Activated CD8-positive, alpha-beta memory T cell treated with anti-CD3 and anti-CD28 coated beads, Interleukin-2, amount 50 U/mL, for 48 hours (primary cell): Measurements from ENCODE around the gene CXCL5.

Experiments used
- DNase-seq: peaks from one replicate; pipeline ENCODE4 v3.0.0-alpha.2; 2020

The CXCL5 gene

DNA sequence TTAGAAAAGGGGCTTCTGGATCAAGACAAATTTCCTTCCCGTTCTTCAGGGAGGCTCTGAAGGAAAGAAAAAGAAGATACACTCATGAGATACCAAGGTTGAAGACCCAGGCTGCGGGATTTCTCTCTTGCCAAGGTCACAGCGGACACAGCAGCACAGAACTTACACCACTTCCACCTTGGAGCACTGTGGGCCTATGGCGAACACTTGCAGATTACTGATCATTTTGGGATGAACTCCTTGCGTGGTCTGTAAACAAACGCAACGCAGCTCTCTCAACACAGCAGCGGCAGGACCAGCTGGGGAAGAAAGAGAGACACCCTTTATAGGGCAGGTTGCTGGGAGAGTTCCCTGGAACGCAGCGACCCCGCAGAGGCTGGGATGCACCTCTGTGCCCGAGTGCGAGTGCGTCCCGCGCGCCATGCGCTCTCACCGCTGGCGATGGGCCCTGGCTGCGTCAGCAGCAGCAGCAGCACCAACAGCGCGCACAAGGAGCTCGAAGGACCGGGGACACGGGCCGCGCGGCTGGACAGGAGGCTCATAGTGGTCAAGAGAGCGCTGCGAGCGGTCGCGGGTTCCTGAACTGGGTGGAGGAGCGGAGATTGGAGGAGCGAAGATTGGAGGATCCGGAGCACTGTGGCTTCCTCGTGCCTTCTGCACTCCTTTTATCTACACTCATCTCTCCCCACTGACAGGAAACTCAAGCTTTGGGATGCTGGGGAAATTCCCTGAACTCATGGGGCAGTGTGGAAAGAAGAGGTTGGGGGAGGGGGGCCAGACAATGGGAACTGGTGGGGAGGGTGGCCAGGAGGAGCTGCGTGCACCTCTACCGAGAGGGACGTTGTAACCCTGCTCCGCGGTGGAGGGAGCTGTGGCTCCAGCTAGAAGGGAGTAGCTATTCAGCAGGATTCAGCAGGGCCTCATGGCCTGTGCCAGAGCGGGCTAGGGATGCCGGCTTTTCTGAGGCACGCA, at the start of gene CXCL5:
Gene CXCL5 (minus strand): TSS at position 638 of the 972 bp plus-strand sequence. CDS start 96 bp downstream, at position 542.
- no peak for DNase-seq

DNA sequence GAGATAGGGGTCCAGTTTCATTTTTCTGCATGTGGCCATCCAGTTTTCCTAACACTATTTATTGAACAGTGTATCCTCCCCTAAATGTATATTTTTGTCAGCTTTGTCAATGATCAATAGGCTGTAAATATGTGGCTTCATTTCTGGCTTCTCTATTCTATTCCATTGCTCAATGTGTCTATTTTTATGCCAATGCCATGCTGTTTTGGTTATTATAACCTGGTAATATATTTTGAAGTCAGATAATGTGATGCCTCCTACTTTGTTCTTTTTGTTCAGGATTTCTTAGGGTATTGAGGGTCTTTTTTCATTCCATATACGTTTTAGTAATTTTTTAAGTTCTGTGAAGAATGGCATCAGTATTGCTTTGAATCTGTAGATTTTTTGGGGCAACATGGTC, 48.7 kb upstream of the CXCL5 start:
- no peak for DNase-seq

DNA sequence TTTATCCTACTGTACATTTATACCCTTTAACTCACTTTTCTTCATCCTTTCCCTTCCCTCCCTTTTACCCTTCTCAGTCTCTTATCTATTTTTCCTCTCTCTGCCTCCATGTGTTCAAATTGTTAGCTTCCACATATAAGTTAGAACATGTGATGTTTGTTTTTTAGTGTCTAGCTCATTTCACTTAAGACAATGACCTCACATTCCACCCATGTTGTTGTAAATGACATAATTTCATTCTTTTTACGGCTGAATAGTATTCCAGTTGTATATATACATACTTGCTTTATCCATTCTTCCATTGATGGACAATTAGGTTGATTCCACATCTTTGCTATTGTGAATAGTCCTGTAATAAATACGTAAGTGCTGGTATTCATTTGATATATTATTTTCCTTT, 47.3 kb upstream of the CXCL5 start:
- DNase-seq, result no peak

DNA sequence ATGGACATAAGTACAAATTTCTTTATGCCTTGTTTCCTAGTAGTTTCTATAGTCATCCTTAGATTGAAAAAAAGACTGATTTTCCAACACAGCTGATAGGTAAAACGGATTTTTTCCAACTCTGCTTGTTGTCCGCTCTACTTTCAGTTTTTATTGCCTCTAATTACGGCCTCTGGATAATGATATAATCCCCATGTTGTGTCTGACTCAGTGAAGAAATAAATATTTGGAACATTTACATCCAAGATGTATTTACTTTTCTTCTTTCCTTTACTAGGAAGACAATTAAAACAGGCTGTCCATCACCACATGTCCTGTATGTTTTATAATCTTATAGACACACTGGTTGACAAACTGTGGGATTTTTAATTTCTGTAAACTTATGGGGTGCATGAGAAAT, 46.8 kb upstream of the CXCL5 start:
- DNase-seq, result no peak

DNA sequence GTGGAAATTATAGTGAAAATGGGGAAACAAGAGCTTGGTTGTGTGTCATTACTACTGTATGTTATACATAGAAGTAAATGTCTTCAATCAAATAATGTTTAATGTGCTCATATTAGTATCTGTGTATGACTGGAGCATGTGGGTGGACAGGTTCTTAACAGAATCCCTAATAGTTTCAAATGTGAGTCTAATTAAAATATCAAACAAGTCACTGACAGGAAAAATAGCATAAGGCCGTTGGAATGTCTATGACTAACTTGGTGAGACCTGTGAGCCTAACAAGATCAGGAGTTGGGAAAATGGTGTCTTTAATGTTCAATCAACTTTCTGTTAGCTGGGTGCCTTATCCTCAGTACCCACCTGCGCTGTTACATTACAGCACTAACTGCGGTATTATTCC, 46.2 kb upstream of the CXCL5 start:
- no peak for DNase-seq

DNA sequence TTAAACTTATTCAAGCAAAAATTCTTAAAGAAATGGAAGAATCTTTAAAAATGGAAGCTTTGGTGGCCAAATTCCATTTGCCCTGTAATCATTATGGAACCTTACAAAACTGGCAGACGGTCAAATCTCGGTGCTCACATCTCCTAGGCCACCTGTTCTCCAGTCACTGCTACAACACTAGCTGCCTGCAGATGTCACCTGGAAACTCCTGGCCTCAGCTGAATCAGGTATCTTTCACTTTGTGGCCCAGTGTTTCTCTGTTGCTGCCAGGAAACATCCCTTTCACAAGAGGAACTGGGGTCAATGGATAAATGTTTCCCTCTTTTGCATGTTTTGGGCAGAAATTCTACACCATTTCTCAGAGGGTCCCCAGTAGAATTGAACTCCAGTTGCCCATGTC, 44.2 kb upstream of the CXCL5 start:
- no peak for DNase-seq

DNA sequence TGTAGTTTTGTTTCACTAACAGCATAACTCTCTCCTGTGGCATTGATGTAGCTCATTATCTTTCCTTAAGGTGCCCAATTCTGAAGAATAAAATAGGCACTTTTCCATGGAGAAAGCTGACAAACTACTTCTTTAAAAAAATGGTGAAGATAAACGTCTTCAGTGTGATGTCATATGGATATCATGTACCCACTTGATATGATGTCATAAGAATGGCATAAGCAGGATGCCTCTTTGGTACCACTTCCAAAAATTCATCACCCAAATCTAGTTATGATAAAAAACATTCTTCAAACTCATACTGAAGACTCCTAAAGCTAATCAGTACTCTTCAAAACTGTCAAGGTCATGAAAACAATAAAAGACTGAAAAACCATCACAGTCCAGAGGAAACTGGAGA, 42.9 kb upstream of the CXCL5 start:
- DNase-seq, result no peak

DNA sequence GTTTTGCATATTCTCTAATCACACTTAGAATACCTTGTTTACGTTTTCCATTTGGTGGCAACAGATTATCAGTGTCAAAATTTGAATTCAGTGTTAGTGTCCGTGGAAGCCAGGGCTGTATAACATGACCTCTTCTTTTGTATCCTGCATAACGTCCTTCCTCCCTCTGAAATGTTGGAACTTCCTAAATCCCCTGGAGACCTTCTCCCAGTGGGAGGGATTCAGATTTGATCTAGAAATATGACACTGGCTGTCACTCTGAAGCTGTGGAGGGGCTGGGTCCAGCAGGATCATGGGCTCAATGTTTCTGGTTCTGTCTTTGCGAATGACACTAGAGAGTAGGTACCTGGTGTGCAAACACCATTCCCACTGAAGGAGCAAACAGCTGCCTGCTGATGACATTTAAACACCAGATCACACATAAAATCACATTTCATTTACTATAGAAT, 40.9 kb upstream of the CXCL5 start:
- no peak for DNase-seq

DNA sequence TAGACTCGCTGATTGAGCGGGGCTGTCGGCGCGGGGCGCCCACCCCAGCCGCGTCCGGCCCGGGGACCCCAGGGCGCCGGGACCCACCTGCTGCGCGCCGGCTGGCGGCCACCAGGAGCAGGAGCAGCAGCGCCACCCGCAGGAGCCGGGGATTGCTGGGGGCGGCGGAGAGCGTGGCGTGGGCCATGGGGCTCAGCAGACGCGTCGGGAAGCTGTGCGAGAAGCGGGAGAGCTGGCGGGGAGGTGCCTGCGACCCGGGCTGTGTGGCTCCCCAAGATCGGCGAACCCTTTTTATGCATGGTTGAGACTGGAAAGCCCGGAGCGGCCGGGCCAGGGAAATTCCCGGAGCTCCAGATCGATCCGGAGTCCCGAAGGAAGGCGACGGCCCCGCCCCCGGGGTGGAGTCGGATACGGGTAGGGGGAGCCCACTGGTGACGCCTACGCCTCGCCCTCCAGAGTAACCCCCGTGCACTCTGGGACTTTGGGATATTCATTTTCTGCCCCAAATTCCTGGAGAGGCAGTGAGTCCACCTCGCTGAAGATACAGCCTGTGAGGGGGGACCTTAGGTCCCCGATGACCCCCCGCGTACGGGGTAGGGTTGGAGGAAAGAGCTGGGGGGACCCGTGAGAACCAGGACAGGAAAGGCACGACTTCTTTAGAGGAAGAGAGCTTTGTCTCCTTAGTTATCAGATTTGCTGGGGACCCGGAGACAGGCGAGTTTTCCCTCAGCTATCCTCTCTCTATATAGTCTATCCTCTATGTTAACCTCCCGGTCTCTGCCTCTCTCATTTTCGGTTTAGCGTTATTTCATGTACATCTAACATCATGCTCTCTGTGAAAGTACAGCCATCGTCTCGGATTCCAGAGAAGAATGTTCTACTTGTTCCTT, 40.2 kb upstream of the CXCL5 start, which contains the start of gene CXCL3:
Gene CXCL3 (minus strand): TSS at position 265 of the 890 bp plus-strand sequence. CDS start 78 bp downstream, at position 187.
- peak; percentile 54 for DNase-seq

DNA sequence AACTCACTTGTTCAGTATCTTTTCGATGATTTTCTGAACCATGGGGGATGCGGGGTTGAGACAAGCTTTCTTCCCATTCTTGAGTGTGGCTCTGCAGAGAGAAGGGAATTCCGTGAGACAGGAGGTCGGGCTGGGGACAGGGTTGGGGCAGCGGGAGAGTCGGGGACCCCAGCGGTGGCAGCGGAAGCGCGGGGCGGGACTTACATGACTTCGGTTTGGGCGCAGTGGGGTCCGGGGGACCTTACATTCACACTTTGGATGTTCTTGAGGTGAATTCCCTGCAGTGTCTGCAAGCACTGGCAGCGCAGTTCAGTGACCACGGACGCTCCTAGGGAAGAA, 39.6 kb upstream of the CXCL5 start:
- no peak for DNase-seq

DNA sequence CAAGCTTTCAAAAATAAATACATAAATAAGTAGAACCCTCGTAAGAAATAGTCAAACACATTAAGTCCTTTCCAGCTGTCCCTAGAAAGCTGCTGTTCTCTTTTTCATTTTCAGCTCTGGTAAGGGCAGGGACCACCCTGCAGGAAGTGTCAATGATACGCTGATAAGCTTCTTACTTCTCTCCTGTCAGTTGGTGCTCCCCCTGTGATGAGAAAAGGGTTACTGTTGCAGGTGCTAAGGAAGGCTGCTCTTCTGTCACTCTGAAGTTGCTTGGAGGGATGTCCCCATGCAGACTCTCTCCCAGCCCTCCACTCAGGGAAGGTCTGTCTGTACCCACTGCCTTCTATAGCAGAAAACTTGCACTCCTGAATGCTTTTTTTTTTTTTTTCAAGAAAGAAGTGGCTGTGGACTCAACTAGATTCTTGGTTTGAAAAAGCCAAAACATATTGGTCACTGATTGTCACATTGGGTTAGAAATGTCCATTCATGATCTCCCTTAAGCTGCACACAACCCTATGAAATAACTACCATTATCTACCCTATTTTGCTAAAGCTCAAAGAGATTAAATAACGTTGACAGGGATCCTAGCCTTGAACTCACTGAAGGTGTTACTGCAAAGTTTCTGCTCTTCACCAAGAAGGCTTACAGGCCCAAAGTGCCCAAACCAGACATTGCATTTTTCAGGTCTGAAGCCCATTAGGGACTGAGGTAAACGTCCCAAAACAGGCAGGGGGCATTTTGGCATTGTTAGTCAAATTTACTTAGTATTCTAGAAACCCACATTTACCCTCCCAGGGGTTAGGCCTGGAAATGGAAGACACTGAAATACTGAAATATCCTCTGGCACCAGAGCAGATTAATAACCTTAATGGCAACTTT, 38.8 kb upstream of the CXCL5 start:
- DNase-seq, result no peak

DNA sequence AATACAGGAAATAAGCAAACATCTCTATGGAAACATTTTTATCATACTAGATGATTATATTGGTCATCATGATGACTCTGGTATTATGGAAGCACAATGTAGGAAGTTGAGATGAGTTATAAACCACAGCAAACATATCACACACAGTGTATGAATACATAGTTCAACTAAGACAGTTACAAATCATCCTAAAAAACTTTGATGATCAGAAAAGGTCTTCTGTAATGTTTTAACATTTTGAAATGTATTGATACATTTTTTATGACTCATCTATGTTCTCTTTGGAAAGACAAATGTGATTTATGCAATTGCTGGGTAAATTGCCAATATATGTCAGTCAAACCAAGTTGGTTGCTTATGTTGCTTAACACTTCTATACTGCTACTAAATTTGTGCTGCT, 35.3 kb upstream of the CXCL5 start:
- no peak for DNase-seq

DNA sequence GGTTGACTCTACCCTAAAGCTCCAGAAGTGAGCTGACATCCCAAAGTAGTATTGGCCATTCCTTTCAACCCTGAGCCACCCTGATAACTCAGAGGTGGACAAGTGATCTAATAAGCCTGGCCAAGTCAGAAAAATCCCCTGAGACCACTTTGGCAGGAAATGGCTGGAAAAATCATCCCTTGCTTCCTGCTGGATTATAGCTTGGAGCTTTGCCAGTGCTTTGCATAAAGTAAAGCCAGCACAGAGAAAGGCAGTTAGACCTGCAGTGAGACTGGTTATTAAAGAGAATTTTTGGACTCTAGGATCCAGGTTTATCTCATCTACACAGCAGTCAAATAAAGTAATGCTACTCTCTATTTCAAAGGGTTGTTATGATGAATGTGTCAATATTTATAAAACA, 33.6 kb upstream of the CXCL5 start:
- no peak for DNase-seq

DNA sequence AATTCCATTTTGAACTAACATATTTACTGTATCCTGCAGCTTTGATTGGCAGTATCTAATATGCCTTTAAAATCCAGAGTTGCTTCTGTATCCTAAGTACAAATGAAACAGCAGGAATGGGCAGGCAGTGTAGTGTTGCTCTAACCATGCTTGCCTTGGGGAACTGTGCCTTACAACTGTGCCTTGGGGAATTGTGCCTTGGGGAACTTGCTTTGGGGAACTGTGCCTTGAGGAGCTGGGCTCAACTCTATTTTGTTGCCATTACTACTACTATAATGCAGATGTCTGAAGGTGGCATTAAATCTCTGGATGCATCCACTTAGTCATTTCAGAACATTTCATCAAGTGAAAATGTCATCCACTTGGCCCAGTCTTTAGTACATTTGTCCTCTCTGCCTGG, 33.1 kb upstream of the CXCL5 start:
- no peak for DNase-seq

DNA sequence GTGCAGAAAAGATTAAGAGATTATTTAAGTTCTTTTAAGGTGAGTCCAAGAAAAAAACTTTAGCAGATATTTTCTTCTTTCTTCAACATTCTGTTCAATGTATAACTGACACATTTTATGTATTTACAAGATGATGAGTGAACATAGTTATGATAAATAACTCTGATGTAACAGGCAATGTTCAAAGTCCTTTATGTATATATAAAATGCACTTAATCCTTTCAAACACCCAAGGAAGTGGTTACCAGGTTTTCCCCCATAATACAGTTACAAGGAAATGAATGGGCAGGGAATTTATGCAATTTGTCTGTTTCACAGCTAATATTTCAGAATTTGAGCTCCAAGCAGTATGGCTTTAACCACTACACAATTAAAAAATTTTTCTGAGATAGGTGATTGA, 31.8 kb upstream of the CXCL5 start:
- DNase-seq, result no peak

DNA sequence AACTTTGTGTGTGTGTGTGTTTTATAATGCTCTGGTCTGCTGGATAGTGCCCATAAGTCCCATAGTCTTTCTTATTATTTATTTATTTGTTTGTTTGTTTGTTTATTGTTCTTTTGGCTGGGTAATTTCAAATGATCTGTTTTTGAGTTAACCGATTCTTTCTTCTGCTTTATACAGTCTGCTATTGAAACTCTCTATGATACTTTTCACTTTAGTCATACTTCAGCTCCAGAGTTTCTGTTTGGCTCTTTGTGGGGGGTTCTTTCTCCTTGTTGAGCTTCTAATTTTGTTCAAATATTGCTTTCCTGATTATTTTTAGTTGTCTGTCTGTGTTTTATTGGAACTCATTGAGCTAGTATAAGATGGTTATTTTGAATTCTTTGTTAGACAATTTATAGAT, 30.0 kb upstream of the CXCL5 start:
- DNase-seq, result no peak

DNA sequence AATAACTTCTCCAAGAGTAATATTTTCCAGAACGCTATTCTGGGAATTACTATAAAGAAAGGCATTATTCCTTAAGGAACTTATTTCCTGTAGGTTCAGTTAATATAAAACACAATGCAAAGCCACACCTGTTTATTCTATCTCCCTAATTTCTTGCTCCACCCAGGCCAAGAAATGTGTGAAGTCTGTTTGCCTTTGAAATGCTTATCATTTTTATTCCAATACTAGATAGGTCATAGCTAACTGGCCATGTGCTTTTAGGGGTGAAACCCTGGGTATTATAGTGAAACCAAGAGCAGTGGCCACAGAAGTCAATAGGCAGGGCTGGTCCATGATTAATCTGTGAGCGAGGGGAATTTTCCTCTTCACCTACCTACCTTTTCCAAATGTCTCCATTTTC, 25.2 kb upstream of the CXCL5 start:
- no peak for DNase-seq

DNA sequence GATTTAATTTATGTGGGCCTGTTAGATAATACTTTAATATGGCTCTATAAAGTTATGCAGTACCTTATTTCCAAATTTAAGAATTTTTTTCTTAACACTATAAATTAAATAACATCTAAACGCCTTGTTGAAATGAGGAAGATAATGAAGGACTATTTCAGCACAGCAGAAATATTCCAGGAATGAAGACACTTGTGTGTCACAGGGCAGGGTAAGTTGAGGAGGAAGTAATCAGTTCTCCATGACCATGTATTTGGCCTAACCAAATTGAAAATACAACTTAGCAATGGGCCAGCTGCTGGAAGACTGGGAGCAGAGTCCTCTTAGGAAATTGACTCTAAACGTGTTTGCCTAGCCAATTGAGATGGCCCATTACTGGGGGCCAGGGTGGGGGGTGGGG, 23.1 kb upstream of the CXCL5 start:
- DNase-seq, result no peak

DNA sequence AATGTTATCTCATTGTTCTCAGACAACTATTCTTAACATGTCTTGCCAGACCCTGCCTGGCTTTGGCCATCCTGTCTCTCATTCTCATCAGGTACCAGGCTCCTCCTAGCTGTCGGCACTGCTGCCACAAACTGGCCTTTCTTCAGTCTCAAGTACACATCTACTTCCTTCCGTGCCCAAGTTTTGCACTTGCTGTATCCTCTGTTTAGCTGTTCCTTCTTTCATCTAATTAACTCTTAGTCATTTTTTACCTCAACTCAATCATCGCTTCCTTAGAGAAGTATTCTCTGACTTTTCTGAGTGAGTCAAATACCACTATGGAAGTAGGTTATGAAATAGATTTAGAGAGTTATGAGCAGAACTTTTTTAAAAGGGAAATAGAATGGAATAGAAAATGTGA, 20.3 kb upstream of the CXCL5 start:
- DNase-seq, result no peak

DNA sequence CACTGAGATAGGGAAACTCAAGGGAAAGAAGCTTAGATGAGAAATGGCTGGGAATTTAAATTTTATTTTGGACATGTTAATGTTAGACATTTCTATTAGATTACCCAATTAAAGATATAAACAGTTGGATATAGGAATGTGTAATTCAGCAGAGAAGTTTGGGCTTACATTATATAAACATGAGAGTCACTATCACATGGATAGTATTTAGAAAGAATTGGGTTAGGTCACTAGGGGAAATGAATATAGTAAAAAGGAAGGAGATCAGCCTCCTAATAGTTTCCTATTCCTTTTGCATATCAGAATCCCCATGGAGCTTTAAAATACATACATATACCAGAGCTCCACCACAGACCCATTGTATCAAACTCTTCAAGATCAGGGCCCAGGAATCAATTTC, 19.6 kb upstream of the CXCL5 start:
- no peak for DNase-seq

DNA sequence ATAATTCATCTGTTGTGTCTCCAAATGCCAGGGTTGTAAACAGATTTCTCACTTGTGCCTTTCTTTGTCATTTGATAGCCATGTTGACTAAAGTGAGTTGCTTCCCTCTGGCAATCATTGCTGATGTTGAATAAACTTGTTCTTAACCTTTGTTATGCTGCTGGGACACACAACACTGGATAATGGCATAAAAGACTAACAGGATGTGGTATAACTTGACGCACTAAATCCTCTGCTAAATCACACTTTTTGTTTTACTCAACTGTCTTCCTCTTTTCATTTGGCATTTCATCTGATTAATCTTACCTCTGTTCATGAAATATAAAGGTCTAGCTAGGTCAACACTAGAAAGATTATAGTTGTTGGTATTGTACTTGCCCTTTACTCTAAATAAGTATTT, 17.6 kb upstream of the CXCL5 start:
- no peak for DNase-seq

DNA sequence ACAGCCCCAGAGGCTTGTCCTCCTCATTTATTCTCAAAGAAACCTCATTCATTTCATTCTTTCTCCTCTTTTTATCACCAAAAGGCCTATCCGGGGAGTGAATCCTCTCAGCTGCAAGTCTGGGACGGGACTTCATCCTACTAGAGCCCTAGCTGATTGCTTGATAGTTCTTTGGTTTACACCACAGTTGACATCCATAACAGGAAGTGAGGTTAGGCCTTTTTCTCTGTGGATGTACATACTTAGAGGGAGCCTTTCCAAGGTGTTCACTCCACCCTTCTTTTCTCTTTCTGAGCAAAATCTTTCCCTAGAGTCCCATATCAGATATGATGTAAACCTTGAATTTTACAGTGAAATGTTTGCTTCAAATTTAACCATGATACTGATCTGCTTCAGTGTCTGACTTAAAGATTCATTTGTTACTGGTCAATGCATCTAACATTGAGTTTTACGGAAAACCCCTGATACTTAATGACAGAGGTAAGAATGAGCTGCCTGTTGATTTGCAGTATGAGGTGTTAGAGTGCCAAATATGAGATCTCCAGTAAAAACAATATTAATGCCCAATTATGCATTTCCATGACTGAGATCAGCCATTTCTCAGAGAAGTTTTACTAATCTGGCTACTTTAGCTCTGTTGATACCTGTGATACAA, 16.8 kb upstream of the CXCL5 start:
- no peak for DNase-seq
